ENCODE measurements around the gene GXYLT1. TPM values are rescaled to one million over a fixed set of nuclear protein-coding genes. Genes with fewer than 3 reads are reported as not detected.

Gene GXYLT1
- polyA plus RNA-seq, 1 experiment: 3.8 TPM

- POLR2A ChIA-PET: no interaction called here
- H3K4me3 ChIP-seq (ENCODE audit: low read depth, low read length): no peak overlapping the region
- no peak for DNase-seq (ENCODE audit: low read depth)
- CTCF ChIA-PET: interaction anchor here (0.6 to 0.9 kb wide), 2 partner anchors 55 to 188 kb away, joined by 3 read pairs; no protein-coding TSS in a partner anchor
- no peaks in the 10 kb centered on the region for H3K27me3 ChIP-seq (ENCODE audit: control insufficient read depth, insufficient read depth, low read length)
- H3K36me3 ChIP-seq (ENCODE audit: control insufficient read depth, insufficient read depth, low read length): no peaks in the 10 kb centered on the region
- TF ChIP-seq, protein P1, sequence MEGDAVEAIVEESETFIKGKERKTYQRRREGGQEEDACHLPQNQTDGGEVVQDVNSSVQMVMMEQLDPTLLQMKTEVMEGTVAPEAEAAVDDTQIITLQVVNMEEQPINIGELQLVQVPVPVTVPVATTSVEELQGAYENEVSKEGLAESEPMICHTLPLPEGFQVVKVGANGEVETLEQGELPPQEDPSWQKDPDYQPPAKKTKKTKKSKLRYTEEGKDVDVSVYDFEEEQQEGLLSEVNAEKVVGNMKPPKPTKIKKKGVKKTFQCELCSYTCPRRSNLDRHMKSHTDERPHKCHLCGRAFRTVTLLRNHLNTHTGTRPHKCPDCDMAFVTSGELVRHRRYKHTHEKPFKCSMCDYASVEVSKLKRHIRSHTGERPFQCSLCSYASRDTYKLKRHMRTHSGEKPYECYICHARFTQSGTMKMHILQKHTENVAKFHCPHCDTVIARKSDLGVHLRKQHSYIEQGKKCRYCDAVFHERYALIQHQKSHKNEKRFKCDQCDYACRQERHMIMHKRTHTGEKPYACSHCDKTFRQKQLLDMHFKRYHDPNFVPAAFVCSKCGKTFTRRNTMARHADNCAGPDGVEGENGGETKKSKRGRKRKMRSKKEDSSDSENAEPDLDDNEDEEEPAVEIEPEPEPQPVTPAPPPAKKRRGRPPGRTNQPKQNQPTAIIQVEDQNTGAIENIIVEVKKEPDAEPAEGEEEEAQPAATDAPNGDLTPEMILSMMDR (IDR thresholded peaks at IDR 0.05; ENCODE audit: insufficient read depth, low read depth, low read length): no peak
Measured at GRCh38 chr12:42140901-42141300, 3.8 kb downstream of the GXYLT1 start.

GRCh38 chr12:42135259-42135814 lies 9.3 kb downstream of the GXYLT1 start:
- H3K27me3 ChIP-seq (ENCODE audit: control insufficient read depth, insufficient read depth, low read length): no peaks in the 10 kb centered on the region
- ChIA-PET CTCF (no interaction called here), POLR2A (no interaction called here)
- H3K36me3 ChIP-seq (ENCODE audit: control insufficient read depth, insufficient read depth, low read length): no peaks in the 10 kb centered on the region
- TF ChIP-seq, protein P1 (IDR thresholded peaks at IDR 0.05; ENCODE audit: insufficient read depth, low read depth, low read length): no peak
- H3K4me3 ChIP-seq (ENCODE audit: low read depth, low read length): no peak overlapping the region
- no peak for DNase-seq (ENCODE audit: low read depth)

GRCh38 chr12:42130672-42131402 lies 13.8 kb downstream of the GXYLT1 start:
- TF ChIP-seq, protein P1 (IDR thresholded peaks at IDR 0.05; ENCODE audit: insufficient read depth, low read depth, low read length): no peak
- ChIA-PET POLR2A (interaction anchor here (0.6 kb wide), 1 partner anchor 337 kb away, joined by 3 read pairs; no protein-coding TSS in a partner anchor), CTCF (interaction anchor here (0.7 to 1.0 kb wide), 5 partner anchors 21 to 241 kb away, joined by 3 to 6 read pairs (median 3); no protein-coding TSS in a partner anchor)
- Histone ChIP-seq H3K27me3 (ENCODE audit: control insufficient read depth, insufficient read depth, low read length) (no peaks in the 10 kb centered on the region), H3K4me3 (ENCODE audit: low read depth, low read length) (no peak overlapping the region), H3K36me3 (ENCODE audit: control insufficient read depth, insufficient read depth, low read length) (no peaks in the 10 kb centered on the region)
- DNase-seq (ENCODE audit: low read depth): no peak

DNA sequence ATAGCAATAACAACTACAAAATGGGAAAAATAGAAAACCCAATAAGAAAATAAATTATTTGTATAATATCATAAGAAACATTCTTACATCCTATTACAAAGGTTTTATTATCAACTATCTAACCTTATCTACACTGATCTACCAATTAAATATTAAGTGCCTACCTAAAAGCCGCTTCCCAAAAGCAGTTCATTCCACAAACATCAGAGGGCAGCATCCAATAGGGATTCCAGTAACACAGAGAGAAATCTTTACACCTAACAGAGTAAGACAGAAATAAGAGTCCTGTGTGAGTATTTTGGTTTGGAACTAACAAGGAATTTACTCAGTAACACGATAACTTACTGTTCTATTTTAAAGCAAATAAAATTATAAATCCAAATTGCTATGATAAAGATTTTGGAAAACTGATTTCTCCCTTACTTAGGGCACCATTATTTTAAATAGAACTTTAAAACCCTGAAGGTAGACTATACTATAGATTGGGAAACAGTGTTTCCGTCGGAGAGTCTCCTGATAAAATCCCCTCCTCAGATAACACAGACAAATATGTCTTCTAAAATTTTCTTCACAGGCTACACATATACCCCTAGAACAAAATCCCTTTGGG lies 15.0 kb downstream of the GXYLT1 start:
- DNase-seq (ENCODE audit: low read depth): no peak
- POLR2A ChIA-PET: no interaction called here
- Histone ChIP-seq H3K27me3 (ENCODE audit: control insufficient read depth, insufficient read depth, low read length) (no peaks in the 10 kb centered on the region), H3K36me3 (ENCODE audit: control insufficient read depth, insufficient read depth, low read length) (no peaks in the 10 kb centered on the region), H3K4me3 (ENCODE audit: low read depth, low read length) (no peak overlapping the region)
- CTCF ChIA-PET: interaction anchor here (0.9 to 1.6 kb wide), 2 partner anchors 193 to 242 kb away, joined by 3 to 4 read pairs; no protein-coding TSS in a partner anchor
- TF ChIP-seq, protein P1 (IDR thresholded peaks at IDR 0.05; ENCODE audit: insufficient read depth, low read depth, low read length): peak; percentile 77

DNA sequence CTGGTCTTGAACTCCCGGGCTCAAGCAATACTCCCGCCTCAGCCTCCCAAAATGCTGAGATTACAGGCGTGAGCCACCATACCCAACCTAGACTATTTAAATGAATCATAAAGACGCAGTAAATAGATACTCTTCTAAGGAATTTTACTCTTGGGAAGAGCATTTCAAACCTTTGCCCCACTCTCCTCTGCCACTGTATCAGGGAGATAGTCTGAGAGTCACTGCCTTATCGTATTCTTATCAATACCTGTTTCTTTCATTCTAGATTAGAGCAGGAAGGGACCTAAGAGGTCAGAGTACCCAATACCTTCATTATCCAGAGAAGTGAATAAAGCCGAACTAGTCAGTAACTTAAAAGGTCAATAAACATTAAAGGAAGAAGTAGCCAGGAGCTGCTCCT lies 15.8 kb downstream of the GXYLT1 start:
- H3K27me3 ChIP-seq (ENCODE audit: control insufficient read depth, insufficient read depth, low read length): no peaks in the 10 kb centered on the region
- ChIA-PET CTCF (interaction anchor here (0.9 to 1.9 kb wide), 6 partner anchors 29 to 1152 kb away, joined by 3 to 5 read pairs (median 3); no protein-coding TSS in a partner anchor), POLR2A (no interaction called here)
- no peak overlapping the region for H3K4me3 ChIP-seq (ENCODE audit: low read depth, low read length)
- no peaks in the 10 kb centered on the region for H3K36me3 ChIP-seq (ENCODE audit: control insufficient read depth, insufficient read depth, low read length)
- no peak for DNase-seq (ENCODE audit: low read depth)
- TF ChIP-seq, protein P1 (IDR thresholded peaks at IDR 0.05; ENCODE audit: insufficient read depth, low read depth, low read length): no peak

All from BJ (cell line).